GM20431 (cell line): ENCODE measurements around the gene COL18A1.

ENCODE experiments used
- in situ Hi-C: fragments of 300-500 bp; cut with MseI, MboI; formaldehyde crosslinking; loops from one replicate; pipeline ENCODE4 v1.15.0; 2020; ENCODE audit warnings: low sequenced_read_pairs; ENCODE audit not compliant: unreplicated experiment

The COL18A1 gene

DNA sequence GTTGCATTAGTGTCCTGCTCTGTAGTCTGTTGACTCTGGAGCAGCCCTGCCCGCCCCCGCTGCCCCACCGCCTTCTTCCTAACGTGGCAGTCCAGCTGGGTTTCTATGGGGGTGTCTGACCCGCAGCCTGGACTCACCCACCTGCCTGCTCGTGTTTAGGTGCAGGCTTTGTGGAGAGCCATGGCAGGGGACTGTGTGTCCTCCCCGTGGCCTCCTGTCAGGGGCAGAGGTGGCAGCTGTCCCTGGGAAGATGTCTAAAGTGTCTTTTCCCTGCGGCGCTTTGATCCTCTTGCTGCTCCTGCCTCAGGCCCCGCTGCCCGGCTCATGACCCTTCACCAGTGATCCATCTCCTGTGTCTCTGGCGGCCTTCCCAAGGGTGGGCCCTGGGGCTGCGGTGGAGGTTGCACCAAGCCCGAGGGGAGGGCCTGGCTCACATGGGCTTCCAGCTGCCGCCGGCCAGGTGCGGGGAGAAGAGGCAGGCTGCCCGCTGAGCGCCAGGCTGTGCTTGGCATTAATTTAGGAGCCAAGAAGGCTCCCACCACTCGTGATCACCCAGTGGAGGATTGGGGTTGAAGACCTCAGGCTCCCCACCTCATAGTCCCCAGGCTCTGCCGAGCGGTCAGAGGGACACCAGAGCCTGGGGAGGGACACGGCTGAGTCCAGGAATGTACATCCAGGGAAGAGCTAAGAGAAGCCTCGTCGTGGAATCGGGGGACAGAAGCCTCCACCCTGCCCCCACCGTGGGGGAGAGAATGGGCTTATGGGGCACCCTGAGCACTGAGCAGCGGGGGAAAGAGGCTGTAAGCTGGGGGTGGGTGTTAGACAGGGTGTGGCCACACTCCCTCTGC, 44.1 kb downstream of the COL18A1 start:
- in situ Hi-C loops = loop anchor here (10.0 kb wide), 1 partner anchor 304 kb away; no protein-coding TSS in a partner anchor

DNA sequence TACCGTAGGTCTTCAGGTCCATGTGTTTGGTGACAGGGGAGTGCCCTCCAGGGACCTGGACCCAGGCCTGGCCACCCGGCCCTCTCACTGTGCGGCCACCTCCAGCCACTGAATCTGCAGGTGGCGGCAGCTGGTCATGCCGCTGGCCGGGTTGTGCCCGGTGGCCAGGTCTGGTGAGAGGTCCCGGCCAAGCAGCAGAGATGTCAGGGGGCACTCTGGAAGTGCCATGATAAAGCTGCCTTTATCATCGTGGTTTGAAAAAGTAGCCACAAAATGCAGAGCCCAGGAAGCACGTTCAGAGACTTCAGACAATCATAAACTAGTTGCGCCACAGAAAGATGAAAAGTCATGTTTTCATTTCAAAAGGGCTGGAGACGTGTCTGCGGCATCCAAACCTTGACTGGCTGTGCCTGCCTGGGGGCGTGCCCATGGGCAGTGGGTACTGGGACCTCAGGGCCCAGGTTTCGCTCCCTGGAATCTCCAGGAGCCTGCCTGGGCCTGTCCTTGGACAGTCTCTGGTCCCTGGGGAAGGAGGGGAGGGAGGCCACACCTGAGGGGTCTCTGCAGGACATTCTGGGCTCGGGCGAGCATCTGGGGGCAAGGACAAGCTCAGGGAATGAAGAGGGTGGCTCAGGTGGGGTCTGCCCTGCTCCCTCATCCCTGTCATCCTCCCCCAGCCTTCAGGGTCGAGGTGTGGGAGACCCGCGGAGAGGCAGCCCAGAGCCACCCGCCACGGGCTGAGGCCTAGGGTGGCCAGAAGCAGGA, 44.9 kb downstream of the COL18A1 start:
- in situ Hi-C loops = loop anchor here (10.0 kb wide), 1 partner anchor 305 kb away; no protein-coding TSS in a partner anchor

DNA sequence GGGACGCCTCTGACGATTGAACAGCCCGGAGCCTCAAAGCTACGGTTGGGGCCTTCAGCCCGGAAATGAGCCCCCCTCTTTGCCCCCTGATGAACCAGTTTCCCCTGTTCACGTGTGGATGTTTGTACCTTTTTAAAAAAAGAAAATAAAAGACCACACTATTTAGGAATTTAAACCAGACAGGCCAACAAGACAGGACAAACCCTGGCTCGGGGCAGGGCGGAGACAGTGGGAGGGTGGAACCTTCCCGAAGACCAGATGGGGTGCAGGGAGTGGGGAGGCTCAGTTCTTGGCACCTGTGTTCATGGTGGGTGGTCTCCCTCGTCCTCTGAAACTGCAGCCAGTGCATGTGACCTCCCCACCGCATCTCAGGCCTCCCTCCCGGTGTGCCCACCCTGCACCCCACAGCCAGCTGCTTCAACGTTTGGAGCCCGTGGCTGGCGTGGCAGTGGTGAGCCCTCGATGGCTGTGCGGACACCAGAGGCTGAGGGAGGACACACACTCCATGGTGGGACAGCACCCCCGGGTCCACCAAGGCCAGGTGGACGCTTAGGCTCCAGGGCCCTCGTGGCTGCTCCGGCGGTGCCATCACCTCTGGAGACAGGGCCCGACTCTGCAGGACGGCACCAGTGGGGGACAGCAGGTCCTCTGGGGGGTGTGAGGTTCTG, 45.6 kb downstream of the COL18A1 start:
- in situ Hi-C loops = no loop called here

DNA sequence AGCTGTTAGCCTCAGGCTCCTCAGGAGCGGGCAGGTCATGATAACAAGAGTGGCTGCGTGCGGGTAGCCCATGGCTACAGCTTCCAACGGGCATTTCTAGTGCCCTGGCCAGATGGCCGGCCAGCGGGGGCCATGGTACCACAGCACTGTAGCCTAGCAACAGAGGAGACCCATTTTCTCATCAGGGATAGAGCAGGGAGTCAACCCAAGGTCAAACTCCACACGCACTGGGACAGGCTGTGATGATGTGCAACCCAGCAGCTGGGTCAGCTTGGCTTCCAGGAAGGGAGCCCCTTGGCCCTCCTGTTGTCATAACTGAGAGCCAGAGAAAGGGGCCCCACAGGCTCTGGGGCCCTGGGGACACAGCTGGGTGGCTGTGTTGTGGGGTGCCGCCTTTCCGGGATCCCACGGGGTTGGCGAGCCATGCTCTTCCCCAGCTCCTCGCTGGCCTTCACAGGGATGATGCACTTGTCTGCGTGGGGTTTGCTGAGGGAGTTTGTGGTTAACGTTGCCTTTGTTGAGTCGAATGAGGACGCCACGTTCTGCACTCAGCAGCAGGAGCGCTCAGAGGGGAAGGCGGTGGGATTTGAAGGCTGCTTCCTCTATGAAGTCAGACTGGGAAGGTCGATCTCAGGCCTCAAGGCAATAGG, 46.3 kb downstream of the COL18A1 start:
- in situ Hi-C loops = no loop called here

DNA sequence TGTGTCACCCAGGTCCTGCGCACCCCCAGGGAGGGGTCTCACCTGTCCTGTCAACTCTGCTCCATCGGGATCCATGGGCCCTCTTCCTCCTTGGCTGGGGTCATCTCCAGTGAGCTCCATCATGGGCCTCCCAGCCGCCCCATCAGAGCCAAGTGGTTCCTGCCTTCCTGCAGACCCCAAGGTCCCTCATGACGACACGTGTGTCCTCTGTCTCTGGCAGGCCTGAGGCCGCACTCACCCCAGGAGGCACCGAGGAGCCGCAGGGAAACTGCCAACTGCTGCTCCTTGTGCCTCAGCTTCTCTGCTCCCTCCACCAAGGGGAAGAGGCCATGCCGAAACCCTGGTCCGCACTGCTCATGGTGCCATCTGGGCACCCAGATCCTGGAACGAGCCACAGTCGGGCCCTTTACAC, 46.8 kb downstream of the COL18A1 start:
- in situ Hi-C loops = no loop called here

DNA sequence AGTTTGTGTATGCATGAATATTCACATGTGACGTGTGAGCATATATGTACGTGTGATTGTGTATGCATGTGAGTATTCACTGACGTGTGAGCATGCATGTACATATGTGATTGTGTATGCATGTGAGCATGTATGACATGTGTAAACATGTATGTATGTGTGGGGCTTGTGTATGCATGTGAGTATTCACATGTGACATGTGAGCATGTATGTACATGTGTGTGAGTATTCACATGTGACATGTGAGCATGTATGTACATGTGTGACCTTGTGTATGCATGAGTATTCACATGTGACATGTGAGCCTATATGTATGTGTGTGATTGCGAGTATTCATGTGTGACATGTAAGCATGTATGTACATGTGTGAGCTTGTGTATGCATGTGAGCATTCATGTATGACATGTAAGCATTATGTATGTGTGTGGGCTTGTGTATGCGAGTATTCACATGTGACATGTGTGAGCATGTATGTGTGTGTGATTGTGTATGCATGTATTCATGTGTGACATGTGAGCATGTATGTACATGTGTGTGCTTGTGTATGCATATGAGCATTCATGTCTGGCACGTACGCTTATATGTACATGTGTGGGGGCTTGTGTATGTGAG, 47.8 kb downstream of the COL18A1 start:
- in situ Hi-C loops = no loop called here

DNA sequence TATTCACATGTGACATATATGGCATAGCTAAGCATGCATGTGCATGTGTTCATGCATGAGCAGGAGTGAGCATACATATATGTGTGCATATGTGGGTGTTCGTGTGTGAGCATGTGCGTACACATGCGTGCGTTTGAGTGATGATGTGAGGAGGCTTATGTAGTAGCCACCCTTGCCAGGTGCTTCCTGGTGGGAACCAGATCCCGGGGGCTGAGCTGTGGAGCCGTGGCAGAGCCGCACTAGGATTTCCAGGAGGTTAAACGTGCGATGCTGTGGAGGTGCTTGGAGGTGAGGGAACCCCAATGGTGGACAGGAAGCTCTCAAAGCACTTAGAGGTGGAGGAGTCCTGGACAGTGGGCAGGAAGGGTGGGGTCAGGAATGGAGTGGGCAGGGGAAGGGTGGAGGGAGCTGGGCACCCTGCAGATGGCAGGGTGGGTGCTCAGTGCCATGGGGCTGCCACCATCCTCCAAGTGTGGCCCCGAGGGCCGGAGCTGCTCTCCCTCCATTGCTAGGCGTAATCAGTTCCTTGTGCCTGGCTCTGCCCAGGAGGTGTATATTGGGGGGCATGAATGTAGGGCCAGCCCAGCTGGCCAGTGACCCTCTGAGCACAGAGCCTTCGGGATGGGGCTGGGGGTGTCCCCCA, 48.5 kb downstream of the COL18A1 start:
- in situ Hi-C loops = no loop called here

DNA sequence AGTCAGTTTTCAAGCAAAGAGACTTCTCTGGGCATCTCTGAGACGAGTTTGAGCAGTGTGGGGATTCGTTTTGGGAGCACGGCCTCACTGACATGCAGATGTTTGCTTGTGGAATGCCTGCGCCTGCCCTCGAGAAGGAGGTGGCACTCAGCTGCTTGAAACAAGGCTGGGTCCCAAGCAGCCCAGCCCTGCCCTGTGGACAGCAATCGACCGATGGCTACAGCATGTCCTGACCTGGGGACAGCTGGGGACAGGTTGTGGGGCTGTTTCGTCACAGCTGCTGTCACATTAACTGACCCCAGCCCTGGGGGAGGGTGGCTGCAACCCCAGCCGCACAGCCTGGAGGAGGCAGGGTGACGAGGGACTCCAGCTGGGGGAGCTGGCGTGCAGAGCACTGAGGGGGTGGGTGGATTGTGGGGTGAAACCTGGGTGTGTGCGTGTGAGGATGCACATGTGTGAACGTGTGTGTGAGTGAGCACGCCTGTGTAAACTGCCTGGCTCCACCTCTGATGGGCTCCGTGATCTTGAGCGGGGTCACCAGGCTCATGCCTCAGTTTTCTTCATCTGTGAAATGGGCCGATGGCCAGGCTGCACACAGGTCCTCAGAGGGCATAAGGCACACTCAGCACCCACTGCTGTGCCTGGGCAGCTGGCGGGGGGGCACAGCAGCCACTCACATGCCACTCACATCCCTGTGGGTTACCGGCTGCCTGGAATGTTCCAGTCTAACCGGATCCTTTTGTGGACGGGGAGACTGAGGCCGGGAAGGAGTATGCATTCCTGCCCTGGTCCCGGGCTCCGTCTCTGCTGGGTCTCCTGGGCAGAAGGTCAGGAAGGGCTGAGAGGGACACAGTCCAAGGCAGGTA, 49.3 kb downstream of the COL18A1 start:
- in situ Hi-C loops = no loop called here

DNA sequence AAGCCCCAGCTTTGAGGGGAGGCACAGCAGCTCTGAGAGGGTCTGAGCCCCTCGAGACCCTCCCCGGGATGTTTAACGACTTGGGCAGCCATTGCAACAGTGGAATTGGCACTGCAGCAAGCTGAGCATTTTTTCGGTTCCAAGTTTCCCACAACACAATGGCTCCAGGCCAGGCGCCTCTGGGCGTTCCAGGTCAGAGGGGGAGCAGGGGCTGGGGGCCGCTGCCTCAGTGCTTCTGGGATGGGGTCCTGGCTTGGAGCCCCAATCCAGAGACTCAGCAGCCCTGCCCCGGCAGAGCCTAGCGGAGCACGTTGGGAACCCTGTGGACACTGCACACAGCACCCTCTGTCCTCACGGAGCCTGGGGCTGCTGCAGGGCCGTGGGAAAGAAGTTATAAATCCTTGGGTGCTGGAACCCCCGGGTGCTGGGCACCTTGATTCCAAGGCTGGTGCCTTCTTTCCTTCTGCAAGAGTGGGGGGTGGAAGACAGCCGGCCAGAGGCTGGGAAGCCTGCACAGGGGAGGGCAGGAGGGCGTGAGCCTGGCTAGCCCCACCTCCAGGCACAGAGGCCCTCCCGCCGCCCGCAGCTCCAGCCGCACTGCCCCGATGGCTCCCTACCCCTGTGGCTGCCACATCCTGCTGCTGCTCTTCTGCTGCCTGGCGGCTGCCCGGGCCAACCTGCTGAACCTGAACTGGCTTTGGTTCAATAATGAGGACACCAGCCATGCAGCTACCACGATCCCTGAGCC, 50.1 kb downstream of the COL18A1 start:
- in situ Hi-C loops = no loop called here

DNA sequence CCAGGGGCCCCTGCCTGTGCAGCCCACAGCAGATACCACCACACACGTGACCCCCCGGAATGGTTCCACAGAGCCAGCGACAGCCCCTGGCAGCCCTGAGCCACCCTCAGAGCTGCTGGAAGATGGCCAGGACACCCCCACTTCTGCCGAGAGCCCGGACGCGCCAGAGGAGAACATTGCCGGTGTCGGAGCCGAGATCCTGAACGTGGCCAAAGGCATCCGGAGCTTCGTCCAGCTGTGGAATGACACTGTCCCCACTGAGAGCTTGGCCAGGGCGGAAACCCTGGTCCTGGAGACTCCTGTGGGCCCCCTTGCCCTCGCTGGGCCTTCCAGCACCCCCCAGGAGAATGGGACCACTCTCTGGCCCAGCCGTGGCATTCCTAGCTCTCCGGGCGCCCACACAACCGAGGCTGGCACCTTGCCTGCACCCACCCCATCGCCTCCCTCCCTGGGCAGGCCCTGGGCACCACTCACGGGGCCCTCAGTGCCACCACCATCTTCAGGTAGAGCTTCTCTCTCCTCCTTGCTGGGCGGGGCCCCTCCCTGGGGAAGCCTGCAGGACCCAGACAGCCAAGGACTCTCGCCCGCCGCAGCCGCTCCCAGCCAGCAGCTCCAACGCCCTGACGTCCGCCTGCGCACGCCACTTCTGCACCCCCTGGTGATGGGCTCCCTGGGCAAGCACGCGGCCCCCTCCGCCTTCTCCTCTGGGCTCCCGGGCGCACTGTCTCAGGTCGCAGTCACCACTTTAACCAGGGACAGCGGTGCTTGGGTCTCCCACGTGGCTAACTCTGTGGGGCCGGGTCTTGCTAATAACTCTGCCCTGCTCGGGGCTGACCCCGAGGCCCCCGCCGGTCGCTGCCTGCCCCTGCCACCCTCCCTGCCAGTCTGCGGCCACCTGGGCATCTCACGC, 51.0 kb downstream of the COL18A1 start:
- in situ Hi-C loops = no loop called here

DNA sequence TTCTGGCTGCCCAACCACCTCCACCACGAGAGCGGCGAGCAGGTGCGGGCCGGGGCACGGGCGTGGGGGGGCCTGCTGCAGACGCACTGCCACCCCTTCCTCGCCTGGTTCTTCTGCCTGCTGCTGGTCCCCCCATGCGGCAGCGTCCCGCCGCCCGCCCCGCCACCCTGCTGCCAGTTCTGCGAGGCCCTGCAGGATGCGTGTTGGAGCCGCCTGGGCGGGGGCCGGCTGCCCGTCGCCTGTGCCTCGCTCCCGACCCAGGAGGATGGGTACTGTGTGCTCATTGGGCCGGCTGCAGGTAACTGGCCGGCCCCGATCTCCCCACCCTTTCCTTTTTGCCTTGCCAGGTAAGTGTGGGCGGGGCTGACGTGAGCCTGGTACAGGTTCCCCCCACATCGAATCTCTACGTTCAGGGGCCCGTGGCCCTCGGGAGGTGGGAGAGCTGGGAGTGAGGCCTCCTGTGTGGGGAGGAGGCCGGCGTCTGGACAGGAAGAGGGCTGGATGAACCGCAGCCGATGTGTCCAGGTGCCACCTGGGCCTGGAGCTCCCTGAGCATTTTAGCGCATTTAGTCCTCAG, 51.7 kb downstream of the COL18A1 start:
- in situ Hi-C loops = no loop called here

DNA sequence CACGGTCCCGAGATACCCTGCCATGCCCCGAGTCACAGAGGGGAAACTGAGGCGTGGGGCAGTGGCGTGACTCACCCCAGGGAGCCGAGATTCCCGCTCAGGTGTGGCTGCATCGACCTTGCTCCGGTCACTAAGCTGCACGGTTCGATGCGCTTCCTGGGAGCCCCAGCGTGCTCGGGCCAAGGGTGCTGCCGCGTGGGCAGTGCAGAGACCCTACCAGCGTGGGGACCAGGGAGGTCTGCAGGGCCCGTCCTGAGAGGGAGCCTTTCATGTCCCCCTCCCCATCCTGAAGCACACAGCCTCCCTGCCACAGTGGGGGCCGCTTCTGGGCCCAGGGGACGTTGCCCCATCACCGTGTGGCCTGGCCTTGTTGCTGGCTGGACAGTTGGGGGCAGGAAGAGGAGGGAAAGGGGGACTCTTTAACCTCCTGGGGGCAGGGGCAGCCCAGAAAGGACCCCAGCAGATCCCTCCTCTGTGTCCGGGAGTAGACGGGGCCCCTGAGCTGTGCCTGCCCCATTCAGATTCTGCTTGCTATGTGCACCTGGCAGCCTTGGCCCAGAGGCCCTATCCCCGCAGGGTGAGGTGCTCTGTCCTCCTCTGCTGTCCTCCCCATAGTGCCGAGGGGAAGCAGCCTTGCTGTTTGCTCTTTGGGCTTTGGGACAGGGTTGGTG, 52.3 kb downstream of the COL18A1 start:
- in situ Hi-C loops = no loop called here

DNA sequence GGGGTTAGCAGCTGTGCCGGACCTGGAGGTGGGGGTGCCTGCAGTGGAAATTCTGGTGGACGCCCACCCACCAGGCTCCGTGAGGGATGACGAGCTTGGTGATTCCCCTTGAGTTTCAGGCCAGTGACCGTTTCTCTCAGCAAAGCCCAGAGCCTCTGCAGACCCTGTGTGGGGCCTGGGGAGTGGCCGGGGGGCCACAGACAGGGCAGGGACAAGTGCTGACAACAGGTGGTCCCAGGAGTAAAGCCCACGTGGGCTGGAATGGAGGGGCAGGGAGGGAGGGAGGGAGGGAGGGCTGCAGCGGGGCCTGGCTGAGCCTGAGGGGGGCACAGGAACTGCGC, 52.8 kb downstream of the COL18A1 start:
- in situ Hi-C loops = no loop called here

DNA sequence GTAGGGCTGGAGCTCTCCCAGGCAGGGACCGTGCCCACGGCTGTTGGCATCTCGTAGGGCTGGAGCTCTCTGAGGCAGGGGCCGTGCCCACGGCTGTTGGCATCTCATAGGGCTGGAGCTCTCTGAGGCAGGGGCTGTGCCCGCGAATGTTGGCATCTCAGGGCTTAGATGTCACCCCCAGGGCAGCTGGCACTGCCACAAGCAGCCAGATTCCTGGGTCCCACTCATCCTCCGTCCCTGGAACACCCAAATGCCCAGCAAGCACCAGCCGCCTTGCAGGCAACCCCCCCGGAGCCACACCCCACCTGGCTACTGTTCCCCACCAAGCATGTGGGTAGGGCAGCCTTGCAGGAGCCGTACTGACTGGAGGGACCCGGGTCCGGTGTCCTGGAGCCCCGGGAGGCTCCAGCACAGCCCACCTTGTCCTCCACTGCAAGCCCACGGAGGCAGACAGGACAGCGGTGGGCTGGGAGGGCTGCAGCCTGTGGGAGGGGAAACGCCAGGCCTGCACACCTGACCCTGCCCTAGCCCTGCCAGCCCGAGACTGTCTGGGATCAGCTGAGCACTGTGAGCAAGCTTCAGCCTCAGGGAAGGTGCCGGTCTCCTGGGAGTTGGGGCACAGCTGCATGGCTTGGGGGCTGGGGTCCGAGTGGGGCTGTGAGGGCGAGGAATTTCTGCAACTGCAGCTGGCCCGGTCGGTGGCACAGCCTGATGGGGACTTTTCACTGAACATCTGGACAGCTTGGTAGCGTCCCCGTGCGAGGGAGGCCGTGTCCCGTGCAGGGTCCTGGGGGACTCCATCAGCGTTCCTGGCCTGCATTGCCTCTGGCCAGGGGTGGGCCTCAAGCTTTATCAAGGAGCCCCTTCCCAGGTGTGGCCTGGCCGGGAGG, 53.6 kb downstream of the COL18A1 start:
- in situ Hi-C loops = no loop called here
